BE2C (cell line): Measurements from ENCODE around the gene STIL.
"Not testable (repeated sequence)": the region's sequence is repeated elsewhere in the genome, so short reads cannot be mapped to it uniquely, and the experiment has no call there.

Experiments
- DNase-seq: peaks from one replicate; pipeline ENCODE4 v3.0.0-alpha.2; 2020
- H3K27me3 ChIP-seq: fragments of 250-450 bp; sonication (Bioruptor Pico); 2 replicates; pipeline ENCODE4 v1.5.1; 2020; ENCODE audit warnings: mild to moderate bottlenecking
- H3K36me3 ChIP-seq: fragments of 250-450 bp; sonication (Bioruptor Pico); 2 replicates; pipeline ENCODE4 v1.5.1; 2020; ENCODE audit warnings: mild to moderate bottlenecking
- H3K4me1 ChIP-seq: fragments of 250-450 bp; sonication (Bioruptor Pico); 2 replicates; pipeline ENCODE4 v1.5.1; 2020
- H3K4me3 ChIP-seq: 2 replicates; pipeline ENCODE4 v1.5.1; 2011; ENCODE audit warnings: low read depth, low read length
- H3K9me3 ChIP-seq: fragments of 250-450 bp; sonication (Bioruptor Pico); 2 replicates; pipeline ENCODE4 v1.5.1; 2020
- TF ChIP-seq, protein P1 (sequence below): IDR thresholded peaks from 2 replicates; pipeline ENCODE4 v1.5.1; 2012; ENCODE audit warnings: mild to moderate bottlenecking, low read depth, low read length

STIL gene

DNA sequence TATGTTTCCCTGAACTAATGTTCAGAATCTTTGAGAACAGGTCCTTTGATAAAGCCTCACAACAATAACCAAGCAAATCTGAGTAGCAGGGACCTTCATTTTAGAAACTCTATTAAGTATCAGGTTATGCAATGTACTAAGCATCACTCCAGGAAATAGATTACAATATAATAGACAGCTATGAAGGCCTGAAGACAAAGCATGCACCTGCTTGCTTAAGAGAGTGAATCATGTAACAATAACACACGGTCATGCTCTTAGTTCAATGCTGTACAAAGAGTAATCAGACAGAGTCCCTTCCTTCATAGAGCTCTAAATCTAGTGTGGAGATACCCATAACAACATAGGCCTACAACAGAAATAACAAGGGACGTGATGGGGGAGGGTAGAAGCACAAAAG, 11.6 kb upstream of the STIL start:
- TF ChIP-seq, protein P1, sequence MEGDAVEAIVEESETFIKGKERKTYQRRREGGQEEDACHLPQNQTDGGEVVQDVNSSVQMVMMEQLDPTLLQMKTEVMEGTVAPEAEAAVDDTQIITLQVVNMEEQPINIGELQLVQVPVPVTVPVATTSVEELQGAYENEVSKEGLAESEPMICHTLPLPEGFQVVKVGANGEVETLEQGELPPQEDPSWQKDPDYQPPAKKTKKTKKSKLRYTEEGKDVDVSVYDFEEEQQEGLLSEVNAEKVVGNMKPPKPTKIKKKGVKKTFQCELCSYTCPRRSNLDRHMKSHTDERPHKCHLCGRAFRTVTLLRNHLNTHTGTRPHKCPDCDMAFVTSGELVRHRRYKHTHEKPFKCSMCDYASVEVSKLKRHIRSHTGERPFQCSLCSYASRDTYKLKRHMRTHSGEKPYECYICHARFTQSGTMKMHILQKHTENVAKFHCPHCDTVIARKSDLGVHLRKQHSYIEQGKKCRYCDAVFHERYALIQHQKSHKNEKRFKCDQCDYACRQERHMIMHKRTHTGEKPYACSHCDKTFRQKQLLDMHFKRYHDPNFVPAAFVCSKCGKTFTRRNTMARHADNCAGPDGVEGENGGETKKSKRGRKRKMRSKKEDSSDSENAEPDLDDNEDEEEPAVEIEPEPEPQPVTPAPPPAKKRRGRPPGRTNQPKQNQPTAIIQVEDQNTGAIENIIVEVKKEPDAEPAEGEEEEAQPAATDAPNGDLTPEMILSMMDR = no peak
- no peaks in the 10 kb centered on the region for H3K9me3 ChIP-seq
- no peaks in the 10 kb centered on the region for H3K27me3 ChIP-seq
- no peak overlapping the region for H3K4me3 ChIP-seq
- no peaks in the 10 kb centered on the region for H3K36me3 ChIP-seq
- no peak for DNase-seq
- no peaks in the 10 kb centered on the region for H3K4me1 ChIP-seq

DNA sequence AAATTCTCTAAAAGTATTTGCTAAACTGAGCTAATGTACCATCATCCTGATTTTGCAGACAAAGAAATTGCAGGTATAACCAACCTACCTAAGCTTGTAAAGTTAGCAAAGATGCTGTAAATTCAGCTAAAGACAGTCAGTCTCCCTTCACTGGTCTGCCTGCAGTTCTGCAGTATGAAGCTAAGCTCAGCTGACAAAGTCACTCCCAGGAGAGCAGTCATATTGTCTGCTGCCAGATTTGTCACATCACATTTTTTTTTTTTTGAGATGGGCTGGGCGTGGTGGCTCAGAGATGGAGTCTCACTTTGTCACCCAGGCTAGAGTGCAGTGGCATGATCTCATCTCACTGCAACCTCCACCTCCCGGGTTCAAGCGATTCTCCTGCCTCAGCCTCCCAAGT, 10.7 kb upstream of the STIL start:
- Histone ChIP-seq H3K9me3 (no peaks in the 10 kb centered on the region), H3K4me3 (no peak overlapping the region), H3K36me3 (no peaks in the 10 kb centered on the region), H3K4me1 (no peaks in the 10 kb centered on the region), H3K27me3 (no peaks in the 10 kb centered on the region)
- no peak for DNase-seq
- TF ChIP-seq, protein P1 = no peak

GRCh38 chr1:47323599-47324031, 9.7 kb upstream of the STIL start:
- TF ChIP-seq, protein P1 = no peak
- no peaks in the 10 kb centered on the region for H3K27me3 ChIP-seq
- H3K4me1 ChIP-seq = no peaks in the 10 kb centered on the region
- no peaks in the 10 kb centered on the region for H3K9me3 ChIP-seq
- DNase-seq = no peak
- H3K36me3 ChIP-seq = no peaks in the 10 kb centered on the region
- no peak overlapping the region for H3K4me3 ChIP-seq

DNA sequence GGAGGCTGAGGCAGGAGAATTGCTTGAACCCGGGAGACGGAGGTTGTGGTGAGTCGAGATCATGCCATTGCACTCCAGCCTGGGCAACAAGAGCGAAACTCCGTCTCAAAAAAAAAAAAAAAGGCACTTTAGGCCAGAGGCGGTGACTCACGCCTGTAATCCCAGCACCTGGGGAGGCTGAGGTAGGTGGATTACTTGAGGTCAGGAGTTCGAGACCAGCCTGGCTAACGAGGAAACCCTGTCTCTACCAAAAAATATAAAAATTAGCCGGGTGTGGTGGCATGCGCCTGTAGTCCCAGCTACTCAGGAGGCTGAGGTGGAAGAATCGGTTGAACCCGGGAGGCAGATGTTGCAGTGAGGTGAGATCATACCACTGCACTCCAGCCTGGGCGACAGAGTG, 6.0 kb upstream of the STIL start:
- not testable (repeated sequence) for DNase-seq

DNA sequence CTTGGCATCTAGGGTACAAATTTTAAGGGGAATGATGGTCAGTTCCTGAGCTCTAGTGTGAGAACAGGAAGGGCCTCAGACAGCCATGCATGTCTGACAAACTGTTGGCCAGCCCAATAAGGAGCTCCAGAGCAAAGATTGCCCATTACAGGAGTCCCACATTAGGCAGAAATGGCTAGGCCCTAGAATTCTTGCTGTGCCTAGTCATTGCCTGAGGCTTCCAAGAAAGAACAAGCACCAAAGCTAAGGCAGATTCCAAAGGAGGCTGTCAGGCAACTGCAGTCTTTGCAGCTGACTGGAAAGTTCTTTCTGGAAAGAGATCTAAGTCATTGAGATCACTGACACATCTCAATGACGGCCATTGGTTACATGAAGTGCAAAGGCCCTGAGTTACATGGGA, 3.9 kb upstream of the STIL start:
- no peak overlapping the region for H3K4me3 ChIP-seq
- DNase-seq = no peak
- H3K27me3 ChIP-seq = no peaks in the 10 kb centered on the region
- H3K4me1 ChIP-seq = no peaks in the 10 kb centered on the region
- H3K9me3 ChIP-seq = no peaks in the 10 kb centered on the region
- TF ChIP-seq, protein P1 = no peak
- no peaks in the 10 kb centered on the region for H3K36me3 ChIP-seq

More for the DNA sequence above, 6.0 kb upstream of the STIL start:
- not testable (repeated sequence) for H3K27me3 ChIP-seq, H3K4me1 ChIP-seq, H3K9me3 ChIP-seq, H3K36me3 ChIP-seq, H3K4me3 ChIP-seq

DNA sequence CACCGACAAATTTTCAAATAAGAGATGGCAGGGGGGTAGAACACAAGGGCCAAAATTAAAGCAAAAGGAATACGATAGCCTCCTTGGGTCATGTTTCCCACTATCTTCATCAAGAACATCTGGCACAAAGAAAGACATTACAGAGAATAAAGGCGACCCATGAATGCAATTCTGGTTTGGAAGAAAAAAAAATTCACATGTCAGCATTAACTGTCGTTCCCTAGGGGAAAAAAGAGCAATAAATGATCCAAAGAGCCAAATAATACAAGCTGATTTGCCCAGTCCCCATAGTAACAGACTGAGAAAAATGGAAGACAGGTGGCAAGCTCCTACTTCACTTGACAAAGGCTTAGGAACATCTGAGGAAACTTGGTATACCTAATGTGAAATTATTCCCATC, 4.5 kb downstream of the STIL start:
- Histone ChIP-seq H3K9me3 (no peaks in the 10 kb centered on the region), H3K36me3 (no peaks in the 10 kb centered on the region), H3K27me3 (no peaks in the 10 kb centered on the region), H3K4me3 (no peak overlapping the region), H3K4me1 (no peaks in the 10 kb centered on the region)
- TF ChIP-seq, protein P1 = no peak
- DNase-seq = no peak

DNA sequence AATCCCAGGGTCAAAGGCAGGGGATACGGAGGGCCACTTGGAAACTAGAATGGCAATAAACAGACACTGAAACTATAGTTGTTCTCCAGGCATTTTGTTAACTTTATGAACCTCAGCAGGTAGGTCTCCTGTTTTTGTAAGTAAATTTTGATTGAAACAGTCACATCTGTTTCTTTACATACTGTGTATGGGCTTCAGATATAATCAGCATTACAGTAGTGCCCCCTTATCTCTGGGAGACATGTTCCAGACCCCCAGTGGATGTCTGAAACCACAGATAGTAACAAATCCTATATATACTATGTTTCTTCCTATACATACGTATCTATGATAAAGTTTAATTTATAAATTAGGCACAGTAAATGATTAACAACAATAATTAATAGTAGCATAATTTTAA, 11.5 kb downstream of the STIL start:
- no peak overlapping the region for H3K4me3 ChIP-seq
- no peak for DNase-seq

More for the DNA sequence above, 11.5 kb downstream of the STIL start:
- Histone ChIP-seq H3K4me1 (no peaks in the 10 kb centered on the region), H3K36me3 (peaks cover 3% of the 10 kb centered on the region), H3K27me3 (no peaks in the 10 kb centered on the region), H3K9me3 (no peaks in the 10 kb centered on the region)
- TF ChIP-seq, protein P1 = no peak
